GM13977 (cell line): Measurements from ENCODE around the gene CMBL.

Source experiments
- DNase-seq: peaks from one replicate; pipeline ENCODE4 v3.0.0; 2012; ENCODE audit warnings: low spot score
- in situ Hi-C: fragments of 300-500 bp; cut with MboI; formaldehyde crosslinking; loops from one replicate; pipeline ENCODE4 v1.12.0; 2022; ENCODE audit warnings: low sequenced_read_pairs, low pct_unique_long_range_greater_than_20kb, mixed read lengths, inconsistent platforms; ENCODE audit not compliant: unreplicated experiment
- TF ChIP-seq, protein P1 (sequence below): IDR thresholded peaks from 2 replicates; pipeline ENCODE4 v1.5.1; 2012; ENCODE audit warnings: mild to moderate bottlenecking, control low read depth; ENCODE audit not compliant: insufficient read depth; ENCODE audit errors: extremely low read depth, missing control alignments

CMBL gene

DNA sequence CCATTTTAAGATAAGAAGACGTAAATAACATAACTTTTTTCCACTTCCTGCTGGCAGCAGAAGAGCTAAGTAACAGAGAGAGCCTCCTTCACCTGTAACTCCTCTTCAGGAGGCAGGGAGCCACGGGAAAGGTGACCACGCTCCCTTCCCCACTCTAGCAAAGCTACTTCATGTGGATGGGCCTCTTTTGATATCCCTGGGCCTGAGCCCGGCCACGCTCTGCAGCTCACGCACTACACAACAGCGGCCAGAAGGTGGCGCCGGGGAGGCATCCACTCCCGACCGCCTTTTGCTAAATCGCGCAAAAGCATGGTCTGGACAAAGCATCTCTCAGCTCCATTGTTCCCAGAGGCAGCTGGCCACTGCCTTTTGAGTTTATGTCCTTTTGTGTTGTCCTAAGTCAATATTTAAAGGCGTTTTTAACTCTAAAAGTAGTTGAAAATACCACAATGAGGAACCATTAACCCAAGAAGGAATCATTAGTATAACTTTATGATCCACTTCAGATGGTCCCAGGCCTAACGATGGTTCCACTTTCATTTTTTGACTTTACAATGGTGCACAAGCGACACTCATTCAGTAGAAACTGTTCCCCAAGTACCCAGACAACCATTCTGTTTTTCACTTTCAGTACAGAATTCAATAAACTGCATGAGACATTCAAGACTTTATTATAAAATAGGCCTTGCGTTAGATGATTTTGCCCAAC, 23.6 kb downstream of the CMBL start:
- TF ChIP-seq, protein P1, sequence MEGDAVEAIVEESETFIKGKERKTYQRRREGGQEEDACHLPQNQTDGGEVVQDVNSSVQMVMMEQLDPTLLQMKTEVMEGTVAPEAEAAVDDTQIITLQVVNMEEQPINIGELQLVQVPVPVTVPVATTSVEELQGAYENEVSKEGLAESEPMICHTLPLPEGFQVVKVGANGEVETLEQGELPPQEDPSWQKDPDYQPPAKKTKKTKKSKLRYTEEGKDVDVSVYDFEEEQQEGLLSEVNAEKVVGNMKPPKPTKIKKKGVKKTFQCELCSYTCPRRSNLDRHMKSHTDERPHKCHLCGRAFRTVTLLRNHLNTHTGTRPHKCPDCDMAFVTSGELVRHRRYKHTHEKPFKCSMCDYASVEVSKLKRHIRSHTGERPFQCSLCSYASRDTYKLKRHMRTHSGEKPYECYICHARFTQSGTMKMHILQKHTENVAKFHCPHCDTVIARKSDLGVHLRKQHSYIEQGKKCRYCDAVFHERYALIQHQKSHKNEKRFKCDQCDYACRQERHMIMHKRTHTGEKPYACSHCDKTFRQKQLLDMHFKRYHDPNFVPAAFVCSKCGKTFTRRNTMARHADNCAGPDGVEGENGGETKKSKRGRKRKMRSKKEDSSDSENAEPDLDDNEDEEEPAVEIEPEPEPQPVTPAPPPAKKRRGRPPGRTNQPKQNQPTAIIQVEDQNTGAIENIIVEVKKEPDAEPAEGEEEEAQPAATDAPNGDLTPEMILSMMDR: peak; percentile 96
- DNase-seq: peak; percentile 85
- in situ Hi-C loops: loop anchor here (10.0 kb wide), 1 partner anchor 131 kb away; no protein-coding TSS in a partner anchor

- in situ Hi-C loops: loop anchor here (10.0 kb wide), 1 partner anchor 135 kb away; no protein-coding TSS in a partner anchor
- TF ChIP-seq, protein P1: no peak
- DNase-seq: no peak
These were observed 27.6 kb downstream of the CMBL start for GRCh38 chr5:10279925-10280720.

DNA sequence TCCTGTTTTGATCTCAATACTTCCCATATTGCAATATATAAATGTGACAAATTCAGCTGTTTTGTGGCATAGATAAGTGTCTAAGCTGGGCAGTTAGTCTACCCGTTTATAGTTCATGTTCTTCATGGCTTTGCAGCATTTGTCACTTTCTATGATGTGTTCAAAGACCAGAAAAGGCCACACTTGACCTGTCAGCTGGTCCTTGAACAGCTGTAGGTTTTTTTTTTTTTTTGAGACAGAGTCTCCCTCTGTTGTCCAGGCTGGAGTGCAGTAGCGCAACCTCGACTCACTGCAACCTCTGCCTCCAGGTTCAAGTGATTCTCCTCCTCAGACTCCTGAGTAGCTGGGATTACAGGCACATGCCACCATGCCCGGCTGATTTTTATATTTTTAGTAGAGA, 28.4 kb downstream of the CMBL start:
- DNase-seq: no peak
- in situ Hi-C loops: no loop called here
- TF ChIP-seq, protein P1: no peak

GRCh38 chr5:10278658-10279279, 28.9 kb downstream of the CMBL start:
- TF ChIP-seq, protein P1: no peak

GRCh38 chr5:10277773-10278630, 29.7 kb downstream of the CMBL start:
- in situ Hi-C loops: no loop called here
- TF ChIP-seq, protein P1: no peak
- DNase-seq: no peak

More at GRCh38 chr5:10278658-10279279, 28.9 kb downstream of the CMBL start:
- in situ Hi-C loops: no loop called here
- DNase-seq: no peak

DNA sequence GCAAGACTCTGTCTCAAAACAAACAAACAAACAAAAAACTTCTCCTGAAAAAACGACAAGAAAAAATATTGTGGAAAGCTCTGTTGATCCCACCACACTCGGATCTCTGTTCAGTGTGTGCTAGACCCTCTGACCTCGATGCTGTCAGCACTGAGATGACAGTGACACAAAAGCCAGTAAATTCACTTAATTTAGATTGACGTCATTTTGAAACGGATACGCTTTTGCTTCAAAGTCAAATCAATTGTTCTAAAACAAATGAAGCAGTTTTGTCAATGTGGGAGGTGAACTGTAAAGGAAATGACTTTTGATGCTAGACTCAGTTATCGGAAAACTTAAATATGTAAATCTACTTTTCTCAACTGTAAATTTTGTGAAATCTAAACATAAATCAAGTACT, 31.0 kb downstream of the CMBL start:
- in situ Hi-C loops: no loop called here
- no peak for DNase-seq
- TF ChIP-seq, protein P1: no peak
